HEK293 (cell line): ENCODE results near the gene TCP11.

Source experiments
- CTCF ChIA-PET: fragments of 350-600 bp; formaldehyde crosslinking; extraction: SDS; loops from one replicate; lab custom pipeline; 2021; ENCODE audit warnings: antibody characterized with exemption; lab: Yijun Ruan, JAX
- POLR2A ChIA-PET: fragments of 300-600 bp; formaldehyde crosslinking; extraction: SDS; loops from one replicate; lab custom pipeline; 2020; ENCODE audit warnings: antibody characterized with exemption, inconsistent platforms; lab: Yijun Ruan, JAX
- H3K27ac ChIP-seq: fragments of 200-500 bp; sonication (Bioruptor generic); 2 replicates; pipeline ENCODE4 v1.5.1; 2014; ENCODE audit warnings: low read depth, low read length, control low read depth, inconsistent platforms; ENCODE audit errors: extremely low read depth
- H3K36me3 ChIP-seq, 2 experiments: fragments of 200-500 bp in 1 of 2; sonication (Bioruptor generic) in 1 of 2; 1 replicate in 1 of 2; 2 replicates in 1 of 2; pipeline ENCODE4 v1.5.1; 2014 to 2017; ENCODE audit warnings: inconsistent platforms in 2 of 2, low read length in 2 of 2; ENCODE audit not compliant: control insufficient read depth in 2 of 2, insufficient read depth in 1 of 2
- H3K4me1 ChIP-seq: fragments of 200-500 bp; sonication (Bioruptor generic); 2 replicates; pipeline ENCODE4 v1.5.1; 2014; ENCODE audit warnings: mild to moderate bottlenecking, low read length, inconsistent platforms; ENCODE audit not compliant: control insufficient read depth, insufficient read depth
- H3K4me3 ChIP-seq: 2 replicates; pipeline ENCODE4 v1.5.1; 2011; ENCODE audit warnings: low read depth, mild to moderate bottlenecking, control low read depth, low read length, moderate library complexity
- H3K9me3 ChIP-seq: fragments of 200-500 bp; sonication (Bioruptor generic); 2 replicates; pipeline ENCODE4 v1.5.1; 2014; ENCODE audit warnings: low read depth, low read length, inconsistent platforms; ENCODE audit not compliant: control insufficient read depth, insufficient read depth
- EGR2 ChIP-seq: fragments of 450-650 bp; formaldehyde crosslinking; IDR thresholded peaks from 2 replicates; pipeline ENCODE4 v1.5.1; 2016; ENCODE audit warnings: low read depth, missing biosample characterization, missing genetic modification characterization
- FEZF1 ChIP-seq: fragments of 450-650 bp; formaldehyde crosslinking; IDR thresholded peaks from 2 replicates; pipeline ENCODE4 v1.5.1; 2016; ENCODE audit warnings: missing biosample characterization, missing genetic modification characterization
- GLIS1 ChIP-seq: fragments of 450-650 bp; formaldehyde crosslinking; IDR thresholded peaks from 2 replicates; pipeline ENCODE4 v1.5.1; 2016; ENCODE audit warnings: missing biosample characterization, missing genetic modification characterization
- IKZF3 ChIP-seq: fragments of 450-650 bp; IDR thresholded peaks from 2 replicates; pipeline ENCODE4 v1.5.0; 2018; ENCODE audit warnings: missing biosample characterization, mild to moderate bottlenecking, missing genetic modification characterization, moderate library complexity
- KLF16 ChIP-seq: fragments of 450-650 bp; formaldehyde crosslinking; IDR thresholded peaks from 2 replicates; pipeline ENCODE4 v1.5.1; 2017; ENCODE audit warnings: missing biosample characterization, missing genetic modification characterization
- KLF8 ChIP-seq: fragments of 450-650 bp; formaldehyde crosslinking; IDR thresholded peaks from 2 replicates; pipeline ENCODE4 v1.5.1; 2016; ENCODE audit warnings: missing biosample characterization, missing genetic modification characterization
- OSR2 ChIP-seq: fragments of 450-650 bp; formaldehyde crosslinking; IDR thresholded peaks from 2 replicates; pipeline ENCODE4 v1.5.1; 2016; ENCODE audit warnings: missing biosample characterization, missing genetic modification characterization
- ZBTB8A ChIP-seq: fragments of 450-650 bp; formaldehyde crosslinking; IDR thresholded peaks from 2 replicates; pipeline ENCODE4 v1.5.1; 2016; ENCODE audit warnings: missing biosample characterization, missing genetic modification characterization
- ZFP3 ChIP-seq: fragments of 450-650 bp; formaldehyde crosslinking; IDR thresholded peaks from 2 replicates; pipeline ENCODE4 v1.5.1; 2016; ENCODE audit warnings: low read depth, missing biosample characterization, missing genetic modification characterization
- ZNF138 ChIP-seq: fragments of 450-650 bp; formaldehyde crosslinking; IDR thresholded peaks from 2 replicates; pipeline ENCODE4 v1.5.1; 2016; ENCODE audit warnings: missing biosample characterization, missing genetic modification characterization, borderline replicate concordance
- ZNF2 ChIP-seq: fragments of 450-650 bp; formaldehyde crosslinking; IDR thresholded peaks from 2 replicates; pipeline ENCODE4 v1.5.1; 2016; ENCODE audit warnings: missing biosample characterization, missing genetic modification characterization
- ZNF221 ChIP-seq: fragments of 450-650 bp; formaldehyde crosslinking; IDR thresholded peaks from 2 replicates; pipeline ENCODE4 v1.5.1; 2017; ENCODE audit warnings: missing biosample characterization, missing genetic modification characterization, borderline replicate concordance
- ZNF341 ChIP-seq: fragments of 450-650 bp; formaldehyde crosslinking; IDR thresholded peaks from 2 replicates; pipeline ENCODE4; 2016; ENCODE audit warnings: low read depth, missing biosample characterization, missing genetic modification characterization
- ZNF555 ChIP-seq: fragments of 450-650 bp; formaldehyde crosslinking; conservative IDR thresholded peaks from 2 replicates; pipeline ENCODE4 v1.5.1; 2017; ENCODE audit warnings: missing biosample characterization, mild to moderate bottlenecking, missing genetic modification characterization, inconsistent platforms
- ZNF560 ChIP-seq: fragments of 450-650 bp; formaldehyde crosslinking; IDR thresholded peaks from 2 replicates; pipeline ENCODE4 v1.5.1; 2017; ENCODE audit warnings: missing biosample characterization, missing genetic modification characterization, borderline replicate concordance
- ZNF626 ChIP-seq: fragments of 450-650 bp; sonication (Bioruptor Pico); formaldehyde crosslinking; IDR thresholded peaks from 2 replicates; pipeline ENCODE4 v1.5.1; 2018; ENCODE audit warnings: missing biosample characterization, missing genetic modification characterization, inconsistent platforms
- ZNF629 ChIP-seq: fragments of 450-650 bp; formaldehyde crosslinking; IDR thresholded peaks from 2 replicates; pipeline ENCODE4 v1.5.1; 2017; ENCODE audit warnings: missing biosample characterization, missing genetic modification characterization
- TF ChIP-seq, protein P1 (sequence below): fragments of 450-650 bp; formaldehyde crosslinking; IDR thresholded peaks from 2 replicates; pipeline ENCODE4 v1.5.1; 2016; ENCODE audit warnings: missing biosample characterization, missing genetic modification characterization
- TF ChIP-seq, protein P2 (sequence below): fragments of 450-650 bp; formaldehyde crosslinking; IDR thresholded peaks from 2 replicates; pipeline ENCODE4 v1.5.1; 2017; ENCODE audit warnings: missing biosample characterization, missing genetic modification characterization
- TF ChIP-seq, protein P3 (sequence below): fragments of 450-650 bp; formaldehyde crosslinking; IDR thresholded peaks from 2 replicates; pipeline ENCODE4 v1.5.1; 2016; ENCODE audit warnings: missing biosample characterization, missing genetic modification characterization

The TCP11 gene

DNA sequence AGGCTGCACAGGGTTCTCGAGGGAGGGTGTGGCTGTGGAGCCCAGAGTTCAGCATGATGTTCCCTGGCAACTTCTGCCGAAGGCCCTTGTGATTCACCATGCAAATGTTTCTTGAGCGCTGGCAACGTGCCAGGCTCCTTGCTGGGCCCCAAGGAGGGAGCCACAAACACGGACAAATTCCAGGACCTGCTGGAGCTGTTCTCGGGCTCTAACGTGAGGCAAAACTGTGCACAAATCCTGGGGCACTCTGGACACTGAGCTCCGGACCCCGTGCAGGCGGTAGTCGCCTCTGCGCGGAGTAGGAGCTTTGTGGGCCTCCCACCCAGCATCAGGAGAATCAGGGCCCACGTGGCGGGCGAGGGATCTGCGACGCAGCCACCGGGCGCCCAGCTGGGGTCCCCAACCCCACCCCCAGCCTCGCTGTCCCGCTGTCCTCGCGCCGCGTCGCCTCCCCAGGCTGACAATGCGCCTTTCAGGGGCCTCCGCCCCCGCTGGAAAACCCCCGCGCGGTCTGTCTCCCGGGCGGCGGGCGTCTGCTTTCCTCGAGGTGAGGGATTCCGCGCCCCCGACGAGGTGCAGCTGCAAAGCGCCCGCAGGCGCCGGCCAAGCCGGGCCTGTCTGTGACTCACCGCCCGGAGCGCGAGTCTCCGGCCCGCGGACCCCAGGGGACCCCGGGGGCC lies 40.9 kb upstream of the TCP11 start (continued):
- TF ChIP-seq ZNF221 (peak; percentile 75; the same call in 1 of the 2 replicates), ZNF555 (tag by site-specific recombination) (no peak), ZNF629 (tag by site-specific recombination) (peak; percentile 26; the same call in 1 of the 2 replicates), EGR2 (peak; percentile 82), FEZF1 (no peak)
- TF ChIP-seq, protein P1, sequence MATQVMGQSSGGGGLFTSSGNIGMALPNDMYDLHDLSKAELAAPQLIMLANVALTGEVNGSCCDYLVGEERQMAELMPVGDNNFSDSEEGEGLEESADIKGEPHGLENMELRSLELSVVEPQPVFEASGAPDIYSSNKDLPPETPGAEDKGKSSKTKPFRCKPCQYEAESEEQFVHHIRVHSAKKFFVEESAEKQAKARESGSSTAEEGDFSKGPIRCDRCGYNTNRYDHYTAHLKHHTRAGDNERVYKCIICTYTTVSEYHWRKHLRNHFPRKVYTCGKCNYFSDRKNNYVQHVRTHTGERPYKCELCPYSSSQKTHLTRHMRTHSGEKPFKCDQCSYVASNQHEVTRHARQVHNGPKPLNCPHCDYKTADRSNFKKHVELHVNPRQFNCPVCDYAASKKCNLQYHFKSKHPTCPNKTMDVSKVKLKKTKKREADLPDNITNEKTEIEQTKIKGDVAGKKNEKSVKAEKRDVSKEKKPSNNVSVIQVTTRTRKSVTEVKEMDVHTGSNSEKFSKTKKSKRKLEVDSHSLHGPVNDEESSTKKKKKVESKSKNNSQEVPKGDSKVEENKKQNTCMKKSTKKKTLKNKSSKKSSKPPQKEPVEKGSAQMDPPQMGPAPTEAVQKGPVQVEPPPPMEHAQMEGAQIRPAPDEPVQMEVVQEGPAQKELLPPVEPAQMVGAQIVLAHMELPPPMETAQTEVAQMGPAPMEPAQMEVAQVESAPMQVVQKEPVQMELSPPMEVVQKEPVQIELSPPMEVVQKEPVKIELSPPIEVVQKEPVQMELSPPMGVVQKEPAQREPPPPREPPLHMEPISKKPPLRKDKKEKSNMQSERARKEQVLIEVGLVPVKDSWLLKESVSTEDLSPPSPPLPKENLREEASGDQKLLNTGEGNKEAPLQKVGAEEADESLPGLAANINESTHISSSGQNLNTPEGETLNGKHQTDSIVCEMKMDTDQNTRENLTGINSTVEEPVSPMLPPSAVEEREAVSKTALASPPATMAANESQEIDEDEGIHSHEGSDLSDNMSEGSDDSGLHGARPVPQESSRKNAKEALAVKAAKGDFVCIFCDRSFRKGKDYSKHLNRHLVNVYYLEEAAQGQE = 0 out of 2 replicates have a peak, but pooled peaks have one; percentile 23
- TF ChIP-seq, protein P2, sequence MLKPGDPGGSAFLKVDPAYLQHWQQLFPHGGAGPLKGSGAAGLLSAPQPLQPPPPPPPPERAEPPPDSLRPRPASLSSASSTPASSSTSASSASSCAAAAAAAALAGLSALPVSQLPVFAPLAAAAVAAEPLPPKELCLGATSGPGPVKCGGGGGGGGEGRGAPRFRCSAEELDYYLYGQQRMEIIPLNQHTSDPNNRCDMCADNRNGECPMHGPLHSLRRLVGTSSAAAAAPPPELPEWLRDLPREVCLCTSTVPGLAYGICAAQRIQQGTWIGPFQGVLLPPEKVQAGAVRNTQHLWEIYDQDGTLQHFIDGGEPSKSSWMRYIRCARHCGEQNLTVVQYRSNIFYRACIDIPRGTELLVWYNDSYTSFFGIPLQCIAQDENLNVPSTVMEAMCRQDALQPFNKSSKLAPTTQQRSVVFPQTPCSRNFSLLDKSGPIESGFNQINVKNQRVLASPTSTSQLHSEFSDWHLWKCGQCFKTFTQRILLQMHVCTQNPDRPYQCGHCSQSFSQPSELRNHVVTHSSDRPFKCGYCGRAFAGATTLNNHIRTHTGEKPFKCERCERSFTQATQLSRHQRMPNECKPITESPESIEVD (tag by site-specific recombination) = no peak
- TF ChIP-seq, protein P3, sequence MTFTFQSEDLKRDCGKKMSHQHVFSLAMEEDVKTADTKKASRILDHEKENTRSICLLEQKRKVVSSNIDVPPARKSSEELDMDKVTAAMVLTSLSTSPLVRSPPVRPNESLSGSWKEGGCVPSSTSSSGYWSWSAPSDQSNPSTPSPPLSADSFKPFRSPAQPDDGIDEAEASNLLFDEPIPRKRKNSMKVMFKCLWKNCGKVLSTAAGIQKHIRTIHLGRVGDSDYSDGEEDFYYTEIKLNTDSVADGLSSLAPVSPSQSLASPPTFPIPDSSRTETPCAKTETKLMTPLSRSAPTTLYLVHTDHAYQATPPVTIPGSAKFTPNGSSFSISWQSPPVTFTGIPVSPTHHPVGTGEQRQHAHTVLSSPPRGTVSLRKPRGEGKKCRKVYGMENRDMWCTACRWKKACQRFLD = no peak

DNA sequence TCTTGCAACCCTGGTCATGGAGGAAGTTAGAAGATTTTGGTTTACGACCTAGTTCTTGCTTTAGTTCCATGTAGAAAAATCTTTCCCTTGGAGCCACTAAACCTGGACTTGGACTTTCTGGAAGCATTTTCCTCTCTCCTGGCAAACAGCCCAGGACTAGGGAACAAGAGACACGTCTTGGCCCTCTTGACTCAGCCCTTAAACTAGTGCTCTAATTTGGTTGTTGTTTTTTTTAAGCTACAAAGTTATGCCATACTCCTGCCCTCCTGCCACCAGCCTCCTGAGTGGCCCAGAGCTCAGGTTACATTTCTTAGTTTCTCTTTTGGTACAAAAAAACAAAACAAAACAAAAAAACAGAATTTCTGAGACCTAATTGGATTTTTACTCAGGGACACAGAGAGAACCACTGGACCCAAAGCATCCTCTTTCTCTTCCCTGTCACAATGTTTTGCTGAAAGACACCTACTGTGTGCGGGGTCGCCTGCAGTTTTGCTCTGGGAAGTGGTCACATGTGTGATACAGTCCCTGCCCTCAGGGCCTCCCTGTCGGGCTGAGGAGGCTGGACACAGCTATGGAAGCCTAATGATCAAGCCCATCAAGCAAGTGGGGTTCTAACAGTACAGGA lies 40.3 kb upstream of the TCP11 start:
- CTCF ChIA-PET = interaction anchor here (0.6 to 2.0 kb wide), 6 partner anchors 23 to 88 kb away, joined by 3 to 11 read pairs (median 4); no protein-coding TSS in a partner anchor
- Histone ChIP-seq H3K9me3 (no peaks in the 10 kb centered on the region), H3K36me3 (no peaks in the 10 kb centered on the region), H3K4me1 (peaks cover 8% of the 10 kb centered on the region), H3K4me3 (no peak overlapping the region), H3K27ac (peak overlapping the region; percentile 40; the same call in 1 of the 2 replicates)
- peak; percentile 6; the same call in 1 of the 2 replicates for TF ChIP-seq GLIS1 (tag by site-specific recombination)
- TF ChIP-seq KLF16 (tag by site-specific recombination) = no peak
- TF ChIP-seq OSR2 (tag by site-specific recombination) = peak; percentile 60
- TF ChIP-seq ZNF560 (tag by site-specific recombination) = no peak
- TF ChIP-seq ZNF626 (tag by site-specific recombination) = no peak
- no peak for TF ChIP-seq ZNF138
- TF ChIP-seq IKZF3 (tag by site-specific recombination) = 0 out of 2 replicates have a peak, but pooled peaks have one; percentile 46
- TF ChIP-seq, protein P2 (tag by site-specific recombination) = peak; percentile 87
- TF ChIP-seq ZNF341 (tag by site-specific recombination) = no peak
- peak; percentile 59; the same call in 1 of the 2 replicates for TF ChIP-seq FEZF1
- TF ChIP-seq ZBTB8A = peak; percentile 30; the same call in 1 of the 2 replicates
- TF ChIP-seq ZNF2 (tag by site-specific recombination) = peak; percentile 68; the same call in 1 of the 2 replicates
- no peak for TF ChIP-seq ZFP3
- 0 out of 2 replicates have a peak, but pooled peaks have one; percentile 2 for TF ChIP-seq KLF8 (tag by site-specific recombination)
- POLR2A ChIA-PET = interaction anchor here (0.9 to 1.3 kb wide), 2 partner anchors 32 to 78 kb away, joined by 4 read pairs; partner anchors contain the start of genes SCUBE3 and ZNF76
